Retinal pigment epithelial cell (primary cell): ENCODE results near the gene NFE2L1.

ENCODE experiments used
- DNase-seq: peaks from one replicate; pipeline ENCODE4 v3.0.0-alpha.2; 2010; ENCODE audit warnings: low read depth
- H3K4me3 ChIP-seq: 2 replicates; pipeline ENCODE4 v1.5.1; 2011; ENCODE audit warnings: mild to moderate bottlenecking, low read length, control low read depth, moderate library complexity
- TF ChIP-seq, protein P1 (sequence below): conservative IDR thresholded peaks from 2 replicates; pipeline ENCODE4 v1.5.1; 2011; ENCODE audit warnings: low read depth, low read length, control low read depth, inconsistent platforms

NFE2L1 gene

DNA sequence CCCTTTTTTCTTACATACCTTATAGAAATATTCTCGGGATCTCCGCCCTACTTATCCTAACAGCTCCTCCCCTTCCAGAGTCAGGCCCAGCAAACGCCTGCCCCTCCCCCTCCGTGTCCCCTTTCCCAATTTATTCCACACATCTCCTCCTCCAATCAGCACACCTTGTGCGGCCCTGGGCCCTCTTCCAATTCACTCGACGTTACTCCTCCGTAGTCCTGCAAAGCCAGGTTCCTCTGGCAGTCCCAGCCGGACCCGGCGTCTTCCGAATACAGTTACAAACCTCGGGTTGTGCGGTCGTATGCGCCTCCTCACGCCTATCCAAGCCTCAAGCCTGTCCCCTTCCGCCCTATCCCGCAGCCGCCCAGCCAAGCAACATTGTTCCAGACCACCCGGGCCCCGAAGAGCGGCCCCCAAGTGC is 52.4 kb downstream of the NFE2L1 start:
- DNase-seq, result no peak
- TF ChIP-seq, protein P1, sequence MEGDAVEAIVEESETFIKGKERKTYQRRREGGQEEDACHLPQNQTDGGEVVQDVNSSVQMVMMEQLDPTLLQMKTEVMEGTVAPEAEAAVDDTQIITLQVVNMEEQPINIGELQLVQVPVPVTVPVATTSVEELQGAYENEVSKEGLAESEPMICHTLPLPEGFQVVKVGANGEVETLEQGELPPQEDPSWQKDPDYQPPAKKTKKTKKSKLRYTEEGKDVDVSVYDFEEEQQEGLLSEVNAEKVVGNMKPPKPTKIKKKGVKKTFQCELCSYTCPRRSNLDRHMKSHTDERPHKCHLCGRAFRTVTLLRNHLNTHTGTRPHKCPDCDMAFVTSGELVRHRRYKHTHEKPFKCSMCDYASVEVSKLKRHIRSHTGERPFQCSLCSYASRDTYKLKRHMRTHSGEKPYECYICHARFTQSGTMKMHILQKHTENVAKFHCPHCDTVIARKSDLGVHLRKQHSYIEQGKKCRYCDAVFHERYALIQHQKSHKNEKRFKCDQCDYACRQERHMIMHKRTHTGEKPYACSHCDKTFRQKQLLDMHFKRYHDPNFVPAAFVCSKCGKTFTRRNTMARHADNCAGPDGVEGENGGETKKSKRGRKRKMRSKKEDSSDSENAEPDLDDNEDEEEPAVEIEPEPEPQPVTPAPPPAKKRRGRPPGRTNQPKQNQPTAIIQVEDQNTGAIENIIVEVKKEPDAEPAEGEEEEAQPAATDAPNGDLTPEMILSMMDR, result no peak
- peak overlapping the region; percentile 85 for H3K4me3 ChIP-seq

DNA sequence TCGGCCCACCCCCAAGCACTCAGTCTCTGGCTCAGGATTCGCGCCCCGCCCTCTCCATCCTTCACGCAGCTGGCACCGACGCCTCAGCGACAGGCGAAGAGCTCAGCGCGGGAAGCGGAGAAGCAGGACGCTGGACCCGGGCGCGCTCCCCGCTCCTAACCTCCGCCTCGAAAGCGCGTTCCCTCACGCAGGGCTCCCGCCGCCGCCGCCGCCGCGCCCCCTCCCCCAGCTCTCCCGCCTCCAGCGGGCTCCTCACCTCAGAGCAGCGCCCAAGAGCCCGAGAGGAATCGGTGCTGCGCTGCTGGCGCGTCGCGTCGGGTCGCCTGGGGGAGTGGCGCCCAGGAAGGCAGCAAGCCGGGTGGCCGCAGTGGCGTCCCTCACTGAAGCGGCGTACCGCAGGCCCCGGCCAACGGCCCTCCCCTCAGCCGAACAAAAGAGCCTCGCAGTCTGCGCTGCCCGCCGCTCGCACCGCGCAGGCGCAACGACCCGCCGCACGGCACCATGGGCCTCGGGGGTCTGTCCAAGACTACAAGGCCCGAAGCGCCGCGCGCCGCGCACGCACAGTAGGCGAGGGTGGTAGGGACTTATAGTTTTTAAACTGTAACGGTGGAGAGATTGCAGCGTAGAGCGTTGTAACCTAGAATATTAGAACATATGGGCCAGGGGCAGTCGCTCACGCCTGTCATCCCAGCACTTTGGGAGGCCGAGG is 53.0 kb downstream of the NFE2L1 start, which contains the start of gene CBX1:
TSS of gene CBX1 (minus strand) at position 467 of the 709 bp plus-strand sequence. CDS start 24,474 bp downstream, outside the sequence.
- peak within 1 kb of the TSS; percentile 85 for H3K4me3 ChIP-seq
- TF ChIP-seq, protein P1, result no peak
- peak; percentile 86 for DNase-seq

DNA sequence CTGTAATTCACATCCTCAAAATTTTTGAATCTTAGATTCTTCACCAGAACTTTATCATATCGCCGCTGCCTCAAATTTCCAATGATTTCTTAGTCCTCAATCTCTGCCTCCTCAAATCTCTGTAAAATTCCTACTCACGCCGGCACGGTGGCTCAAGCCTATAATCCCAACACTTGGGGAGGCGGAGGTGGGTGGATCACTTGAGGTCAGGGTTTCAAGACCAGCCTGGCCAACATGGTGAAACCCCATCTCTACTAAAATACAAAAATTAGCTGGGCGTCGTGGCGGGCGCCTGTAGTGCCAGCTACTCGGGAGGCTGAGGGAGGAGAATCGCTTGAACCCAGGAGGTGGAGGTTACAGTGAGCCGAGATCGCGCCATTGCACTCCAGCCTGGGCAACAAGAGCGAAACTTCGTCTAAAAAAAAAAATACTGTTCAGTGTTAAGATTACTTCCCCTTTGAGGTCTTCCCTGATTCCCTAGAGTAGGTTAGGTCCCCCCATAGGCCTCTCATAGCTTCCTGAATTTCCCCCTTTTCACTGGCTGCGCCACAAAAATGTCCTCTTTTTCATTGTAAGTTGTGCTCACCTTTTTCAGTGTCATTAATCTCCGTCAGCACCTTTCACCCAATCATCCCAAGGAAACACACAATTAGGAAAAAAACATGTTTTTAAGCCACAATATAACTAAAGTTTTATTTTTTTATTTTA is 54.0 kb downstream of the NFE2L1 start:
- H3K4me3 ChIP-seq, result peak overlapping the region; percentile 85
- no peak for DNase-seq
- TF ChIP-seq, protein P1, result no peak

DNA sequence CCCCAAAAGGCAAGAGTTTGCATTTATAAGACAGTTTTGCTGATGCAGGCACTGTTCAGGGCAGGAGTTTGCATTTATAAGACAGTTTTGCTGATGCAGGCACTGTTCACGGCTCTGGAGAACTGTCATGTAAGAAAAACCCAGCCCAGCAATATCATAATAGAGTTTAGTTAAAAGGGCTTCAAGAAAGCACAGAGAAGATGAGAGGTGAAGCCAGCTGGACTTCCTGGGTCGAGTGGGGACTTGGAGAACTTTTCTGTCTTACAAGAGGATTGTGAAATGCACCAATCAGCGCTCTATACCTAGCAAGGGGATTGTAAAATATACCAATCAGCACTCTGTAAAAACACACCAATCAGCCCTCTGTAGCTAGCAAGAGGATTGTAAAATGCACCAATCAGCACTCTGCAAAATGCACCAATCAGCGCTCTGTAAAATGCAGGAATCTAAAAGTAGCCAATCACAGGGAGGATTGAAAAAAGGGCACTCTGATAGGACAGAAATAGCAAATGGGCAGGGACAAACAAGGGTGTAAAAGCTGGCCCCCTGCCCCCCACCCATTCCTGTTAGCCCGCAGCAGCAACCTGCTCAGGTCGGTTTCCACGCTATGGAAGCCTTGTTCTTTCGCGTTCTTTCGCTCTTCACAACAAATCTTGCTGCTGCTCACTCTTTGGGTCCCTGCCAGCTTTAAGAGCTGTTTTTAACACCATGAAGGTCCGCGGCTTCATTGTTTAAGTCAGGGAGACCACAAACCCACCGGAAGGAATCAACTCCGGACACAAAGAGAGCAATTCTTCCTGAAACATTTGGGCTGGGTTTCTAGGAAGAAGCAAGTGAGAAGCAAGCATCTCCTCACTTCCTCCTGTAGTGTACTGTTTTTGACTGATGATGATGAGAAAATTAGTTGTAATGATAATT is 54.9 kb downstream of the NFE2L1 start:
- no peak for DNase-seq
- H3K4me3 ChIP-seq, result no peak overlapping the region
- TF ChIP-seq, protein P1, result no peak

DNA sequence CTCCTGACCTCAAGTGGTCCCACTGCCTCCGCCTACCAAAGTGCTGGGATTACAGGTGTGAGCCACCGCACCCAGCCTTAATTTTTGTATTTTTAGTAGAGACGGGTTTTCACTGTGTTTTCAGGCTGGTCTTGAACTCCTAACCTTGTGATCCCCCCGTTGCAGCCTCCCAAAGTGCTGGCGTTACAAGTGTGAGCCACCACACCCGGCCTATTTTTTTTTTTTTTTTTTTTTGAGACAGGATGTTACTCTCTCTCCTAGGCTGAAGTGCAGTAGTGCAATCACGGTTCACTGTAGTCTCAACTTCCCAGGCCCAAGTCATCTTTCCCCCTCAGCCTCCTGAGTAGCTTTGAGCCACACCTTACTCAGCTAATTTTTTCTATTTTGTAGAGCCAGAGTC is 56.3 kb downstream of the NFE2L1 start:
- TF ChIP-seq, protein P1, result no peak
- H3K4me3 ChIP-seq, result no peak overlapping the region
- DNase-seq, result no peak

DNA sequence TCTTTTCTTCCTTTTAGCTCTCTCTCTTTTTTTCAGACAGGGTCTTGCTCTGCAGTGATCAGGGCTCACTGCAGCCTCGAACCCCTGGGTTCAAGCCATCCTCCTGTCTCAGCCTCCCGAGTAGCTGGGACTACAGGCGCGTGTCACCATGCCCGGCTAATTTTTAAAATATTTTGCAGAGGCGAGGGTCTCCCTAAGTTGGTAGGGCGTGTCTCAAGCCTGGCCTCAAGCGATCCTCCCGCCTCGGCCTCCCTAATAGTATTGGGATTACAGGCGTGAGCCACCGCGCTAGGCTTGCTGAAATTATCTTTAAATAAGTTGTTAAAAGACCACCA is 58.6 kb downstream of the NFE2L1 start:
- TF ChIP-seq, protein P1, result no peak
- H3K4me3 ChIP-seq, result peak overlapping the region; percentile 98
- no peak for DNase-seq
